ENCODE results near the gene PYDC1. TPM values are rescaled to one million over a fixed set of nuclear protein-coding genes. Genes with fewer than 3 reads are reported as not detected.

The PYDC1 gene
- total RNA-seq, 1 donor, result not detected

GRCh38 chr16:31194898-31195297, 22.0 kb downstream of the PYDC1 start:
- H2AFZ ChIP-seq (ENCODE audit: low read length), result no peak overlapping the region
- peaks cover 38% of the 10 kb centered on the region for H4K20me1 ChIP-seq (ENCODE audit: insufficient read depth, low read length)
- H3K4me2 ChIP-seq (ENCODE audit: insufficient read depth, low read length), result no peak overlapping the region
- DNase-seq (ENCODE audit: insufficient read length, low spot score, missing footprints), result no peak
- TF ChIP-seq CTCF (IDR thresholded peaks at IDR 0.05; ENCODE audit: extremely low read depth, low read depth, low read length), result no peak
- peaks cover 24% of the 10 kb centered on the region for H3K79me2 ChIP-seq (ENCODE audit: insufficient read depth, low read length)
- no peak overlapping the region for H3K27ac ChIP-seq (ENCODE audit: low read depth, low read length)
- H3K27me3 ChIP-seq (ENCODE audit: insufficient read depth, low read length), result no peaks in the 10 kb centered on the region
- H3K9me3 ChIP-seq (ENCODE audit: low read depth, low read length), result no peaks in the 10 kb centered on the region
- no peaks in the 10 kb centered on the region for H3K4me1 ChIP-seq (ENCODE audit: insufficient read depth, low read length)
- H3K36me3 ChIP-seq (ENCODE audit: insufficient read depth, low read length), result peaks cover 84% of the 10 kb centered on the region
- no peak overlapping the region for H3K4me3 ChIP-seq (ENCODE audit: insufficient read depth, low read length)

- no peak overlapping the region for H3K27ac ChIP-seq (ENCODE audit: low read depth, low read length)
- no peaks in the 10 kb centered on the region for H3K4me1 ChIP-seq (ENCODE audit: insufficient read depth, low read length)
- no peak overlapping the region for H2AFZ ChIP-seq (ENCODE audit: low read length)
- peaks cover 48% of the 10 kb centered on the region for H4K20me1 ChIP-seq (ENCODE audit: insufficient read depth, low read length)
- no peaks in the 10 kb centered on the region for H3K9me3 ChIP-seq (ENCODE audit: low read depth, low read length)
- no peaks in the 10 kb centered on the region for H3K27me3 ChIP-seq (ENCODE audit: insufficient read depth, low read length)
- no peak overlapping the region for H3K4me3 ChIP-seq (ENCODE audit: insufficient read depth, low read length)
- H3K36me3 ChIP-seq (ENCODE audit: insufficient read depth, low read length), result peaks cover 89% of the 10 kb centered on the region
- no peak overlapping the region for H3K4me2 ChIP-seq (ENCODE audit: insufficient read depth, low read length)
- TF ChIP-seq CTCF (IDR thresholded peaks at IDR 0.05; ENCODE audit: extremely low read depth, low read depth, low read length), result no peak
- peaks cover 34% of the 10 kb centered on the region for H3K79me2 ChIP-seq (ENCODE audit: insufficient read depth, low read length)
- DNase-seq (ENCODE audit: insufficient read length, low spot score, missing footprints), result no peak
Observed at GRCh38 chr16:31193874-31194273, 23.1 kb downstream of the PYDC1 start.

GRCh38 chr16:31192856-31193642, 23.9 kb downstream of the PYDC1 start:
- H3K4me3 ChIP-seq (ENCODE audit: insufficient read depth, low read length), result no peak overlapping the region
- H3K4me1 ChIP-seq (ENCODE audit: insufficient read depth, low read length), result no peaks in the 10 kb centered on the region
- H3K27ac ChIP-seq (ENCODE audit: low read depth, low read length), result no peak overlapping the region
- DNase-seq (ENCODE audit: insufficient read length, low spot score, missing footprints), result no peak
- H3K79me2 ChIP-seq (ENCODE audit: insufficient read depth, low read length), result peaks cover 43% of the 10 kb centered on the region
- no peaks in the 10 kb centered on the region for H3K27me3 ChIP-seq (ENCODE audit: insufficient read depth, low read length)
- no peak for TF ChIP-seq CTCF (IDR thresholded peaks at IDR 0.05; ENCODE audit: extremely low read depth, low read depth, low read length)
- H3K9me3 ChIP-seq (ENCODE audit: low read depth, low read length), result no peaks in the 10 kb centered on the region
- H3K36me3 ChIP-seq (ENCODE audit: insufficient read depth, low read length), result peaks cover 95% of the 10 kb centered on the region
- no peak overlapping the region for H2AFZ ChIP-seq (ENCODE audit: low read length)
- H4K20me1 ChIP-seq (ENCODE audit: insufficient read depth, low read length), result peaks cover 55% of the 10 kb centered on the region
- no peak overlapping the region for H3K4me2 ChIP-seq (ENCODE audit: insufficient read depth, low read length)

- Histone ChIP-seq H3K9me3 (ENCODE audit: low read depth, low read length) (no peaks in the 10 kb centered on the region), H3K4me2 (ENCODE audit: insufficient read depth, low read length) (no peak overlapping the region), H3K36me3 (ENCODE audit: insufficient read depth, low read length) (peaks cover 98% of the 10 kb centered on the region), H3K79me2 (ENCODE audit: insufficient read depth, low read length) (peaks cover 54% of the 10 kb centered on the region), H4K20me1 (ENCODE audit: insufficient read depth, low read length) (peaks cover 64% of the 10 kb centered on the region), H3K4me3 (ENCODE audit: insufficient read depth, low read length) (no peak overlapping the region), H3K4me1 (ENCODE audit: insufficient read depth, low read length) (no peaks in the 10 kb centered on the region), H2AFZ (ENCODE audit: low read length) (no peak overlapping the region), H3K27me3 (ENCODE audit: insufficient read depth, low read length) (no peaks in the 10 kb centered on the region), H3K27ac (ENCODE audit: low read depth, low read length) (no peak overlapping the region)
- no peak for TF ChIP-seq CTCF (IDR thresholded peaks at IDR 0.05; ENCODE audit: extremely low read depth, low read depth, low read length)
- DNase-seq (ENCODE audit: insufficient read length, low spot score, missing footprints), result no peak
Observed at GRCh38 chr16:31191697-31192428, 25.1 kb downstream of the PYDC1 start.

All from osteoblast (primary cell).